Measurements from ENCODE around the gene TNKS1BP1.
"Not testable (repeated sequence)": the region's sequence is repeated elsewhere in the genome, so short reads cannot be mapped to it uniquely, and the experiment has no call there.

The TNKS1BP1 gene

GRCh38 chr11:57341250-57341808, 16.6 kb upstream of the TNKS1BP1 start:
- no peak overlapping the region for H3K4me3 Mint-ChIP-seq
- H3K4me1 Mint-ChIP-seq = peaks cover 12% of the 10 kb centered on the region
- H3K9me3 Mint-ChIP-seq = no peaks in the 10 kb centered on the region
- no peaks in the 10 kb centered on the region for H3K36me3 Mint-ChIP-seq
- ATAC-seq (no peak), DNase-seq (ENCODE audit: low spot score in 2 of 2) (no peak)
- no peak overlapping the region for H3K27ac Mint-ChIP-seq

GRCh38 chr11:57340039-57340615, 15.4 kb upstream of the TNKS1BP1 start:
- Mint-ChIP-seq H3K4me3 (no peak overlapping the region), H3K4me1 (peaks cover 12% of the 10 kb centered on the region), H3K27ac (no peak overlapping the region), H3K36me3 (peaks cover 7% of the 10 kb centered on the region), H3K9me3 (no peaks in the 10 kb centered on the region)
- DNase-seq (ENCODE audit: low spot score in 2 of 2) = no peak
- ATAC-seq = no peak

GRCh38 chr11:57339328-57339727, 14.6 kb upstream of the TNKS1BP1 start:
- peaks cover 12% of the 10 kb centered on the region for H3K36me3 Mint-ChIP-seq
- no peak overlapping the region for H3K27ac Mint-ChIP-seq
- DNase-seq (ENCODE audit: low spot score in 2 of 2) (no peak), ATAC-seq (no peak)
- no peaks in the 10 kb centered on the region for H3K9me3 Mint-ChIP-seq
- H3K4me1 Mint-ChIP-seq = peaks cover 20% of the 10 kb centered on the region
- H3K4me3 Mint-ChIP-seq = no peak overlapping the region

- ATAC-seq (no peak), DNase-seq (ENCODE audit: low spot score in 2 of 2) (no peak)
- Mint-ChIP-seq H3K4me3 (no peak within 1 kb of the TSS), H3K27ac (peak within 1 kb of the TSS; percentile 99), H3K36me3 (peaks cover 24% of the 10 kb centered on the region), H3K4me1 (peaks cover 32% of the 10 kb centered on the region), H3K9me3 (no peaks in the 10 kb centered on the region)
Observed at GRCh38 chr11:57338142-57338541, 13.4 kb upstream of the TNKS1BP1 start, which contains the start of gene P2RX3. Gene P2RX3, plus strand, starts transcription at chr11:57338352. Its CDS starts 199 bp downstream, at chr11:57338551.

DNA sequence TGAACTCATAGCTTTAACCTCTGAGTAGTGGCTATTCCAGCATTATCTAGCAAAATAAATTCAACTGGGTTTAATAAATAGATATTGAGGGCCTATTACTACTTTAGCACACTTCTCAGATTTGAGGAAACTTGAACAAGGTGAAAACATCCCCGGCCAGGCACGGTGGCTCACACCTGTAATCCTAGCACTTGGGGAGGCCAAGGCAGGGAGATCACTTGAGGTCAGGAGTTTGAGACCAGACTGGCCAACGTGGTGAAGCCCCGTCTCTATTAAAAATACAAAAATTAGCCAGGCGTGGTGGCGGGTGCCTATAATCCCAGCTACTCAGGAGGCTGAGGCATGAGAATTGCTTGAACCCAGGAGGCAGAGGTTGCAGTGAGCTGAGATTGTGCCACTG, 12.1 kb upstream of the TNKS1BP1 start:
- H3K36me3 Mint-ChIP-seq = peaks cover 37% of the 10 kb centered on the region
- not testable (repeated sequence) for ATAC-seq; H3K9me3 Mint-ChIP-seq; DNase-seq (ENCODE audit: low spot score in 2 of 2)
- H3K4me3 Mint-ChIP-seq = peak overlapping the region; percentile 91
- peak overlapping the region; percentile 99 for H3K27ac Mint-ChIP-seq
- peaks cover 35% of the 10 kb centered on the region for H3K4me1 Mint-ChIP-seq

DNA sequence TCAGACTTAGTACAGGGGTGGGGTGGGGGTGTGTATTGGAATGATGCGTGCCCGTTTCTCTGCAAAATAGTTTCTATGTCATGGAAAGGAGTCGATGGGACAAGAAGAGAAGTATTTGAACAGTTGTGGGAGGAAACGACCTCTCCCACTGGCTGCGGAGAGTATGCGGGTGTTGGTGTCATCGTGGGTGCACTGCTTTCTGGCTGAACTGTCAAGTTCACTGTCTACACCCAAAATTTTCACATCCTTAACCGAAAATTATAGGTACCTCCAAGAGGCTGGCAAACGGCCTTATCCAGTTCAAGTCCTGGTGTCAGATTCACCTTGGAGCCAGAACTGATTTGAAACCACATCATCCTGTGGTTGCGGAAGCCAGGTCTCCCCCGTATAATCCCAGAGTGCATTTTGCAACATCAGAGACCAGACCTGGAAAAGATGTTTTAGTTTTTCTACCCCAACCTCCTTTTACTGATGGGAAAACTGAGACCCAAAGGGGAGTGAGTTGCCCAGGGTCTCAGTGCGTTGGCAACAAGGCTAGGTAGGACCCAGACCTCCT, 11.4 kb upstream of the TNKS1BP1 start:
- Mint-ChIP-seq H3K4me3 (peak overlapping the region; percentile 91), H3K4me1 (peaks cover 37% of the 10 kb centered on the region), H3K9me3 (no peaks in the 10 kb centered on the region), H3K36me3 (peaks cover 44% of the 10 kb centered on the region), H3K27ac (peak overlapping the region; percentile 99)
- ATAC-seq (peak; percentile 24), DNase-seq (ENCODE audit: low spot score in 2 of 2) (no peak)

DNA sequence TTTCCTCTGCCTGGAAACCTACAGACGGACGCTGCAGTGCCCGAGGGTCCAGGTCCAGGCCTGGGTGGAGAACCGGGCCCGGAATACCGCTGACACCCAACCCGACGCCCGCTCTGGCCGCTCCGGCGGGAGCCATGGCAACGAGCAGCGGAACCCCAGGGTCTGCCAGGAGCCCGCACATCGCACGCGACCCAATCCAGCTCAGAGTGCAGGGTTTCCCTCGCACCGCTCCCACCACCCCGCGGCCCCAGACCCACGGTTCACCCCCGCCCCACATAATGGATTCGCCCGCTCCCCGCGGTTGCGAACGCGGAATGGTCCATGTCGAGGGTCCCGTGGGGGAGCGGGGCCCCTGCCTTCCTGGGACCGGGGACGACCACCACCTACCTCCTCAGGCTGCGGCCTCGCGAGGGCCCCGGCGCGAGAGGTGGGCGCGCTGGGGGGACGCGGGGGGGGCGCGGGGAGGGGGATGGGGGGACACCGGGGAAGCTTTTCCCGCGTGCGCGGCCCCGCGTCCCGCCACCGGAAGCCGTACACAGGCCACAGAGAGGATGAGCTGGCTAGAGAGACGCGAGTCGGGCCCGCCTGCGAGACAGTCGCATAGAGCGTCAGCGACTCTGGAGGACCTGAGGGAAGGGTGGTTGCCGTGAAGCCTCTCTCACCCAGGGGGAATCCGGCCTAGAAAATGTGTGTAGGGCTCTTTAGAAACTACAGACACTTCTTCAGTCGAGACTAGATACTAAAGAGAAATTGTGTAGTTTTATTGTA, 10.8 kb upstream of the TNKS1BP1 start, which contains the start of gene SSRP1:
Gene SSRP1 (minus strand): TSS at position 550 of the 768 bp plus-strand sequence. CDS start 771 bp downstream, outside the sequence.
- ATAC-seq = peak; percentile 98
- peak within 1 kb of the TSS; percentile 91 for H3K4me3 Mint-ChIP-seq
- peaks cover 50% of the 10 kb centered on the region for H3K36me3 Mint-ChIP-seq
- H3K4me1 Mint-ChIP-seq = peaks cover 44% of the 10 kb centered on the region
- peak; percentile 69 to 88 for DNase-seq (ENCODE audit: low spot score in 2 of 2)
- no peaks in the 10 kb centered on the region for H3K9me3 Mint-ChIP-seq
- H3K27ac Mint-ChIP-seq = peak within 1 kb of the TSS; percentile 99

GRCh38 chr11:57335023-57335342, 10.2 kb upstream of the TNKS1BP1 start:
- Mint-ChIP-seq H3K36me3 (peaks cover 56% of the 10 kb centered on the region), H3K4me1 (peaks cover 49% of the 10 kb centered on the region), H3K4me3 (peak overlapping the region; percentile 91), H3K9me3 (no peaks in the 10 kb centered on the region), H3K27ac (peak overlapping the region; percentile 99)
- DNase-seq (ENCODE audit: low spot score in 2 of 2) (no peak), ATAC-seq (no peak)

DNA sequence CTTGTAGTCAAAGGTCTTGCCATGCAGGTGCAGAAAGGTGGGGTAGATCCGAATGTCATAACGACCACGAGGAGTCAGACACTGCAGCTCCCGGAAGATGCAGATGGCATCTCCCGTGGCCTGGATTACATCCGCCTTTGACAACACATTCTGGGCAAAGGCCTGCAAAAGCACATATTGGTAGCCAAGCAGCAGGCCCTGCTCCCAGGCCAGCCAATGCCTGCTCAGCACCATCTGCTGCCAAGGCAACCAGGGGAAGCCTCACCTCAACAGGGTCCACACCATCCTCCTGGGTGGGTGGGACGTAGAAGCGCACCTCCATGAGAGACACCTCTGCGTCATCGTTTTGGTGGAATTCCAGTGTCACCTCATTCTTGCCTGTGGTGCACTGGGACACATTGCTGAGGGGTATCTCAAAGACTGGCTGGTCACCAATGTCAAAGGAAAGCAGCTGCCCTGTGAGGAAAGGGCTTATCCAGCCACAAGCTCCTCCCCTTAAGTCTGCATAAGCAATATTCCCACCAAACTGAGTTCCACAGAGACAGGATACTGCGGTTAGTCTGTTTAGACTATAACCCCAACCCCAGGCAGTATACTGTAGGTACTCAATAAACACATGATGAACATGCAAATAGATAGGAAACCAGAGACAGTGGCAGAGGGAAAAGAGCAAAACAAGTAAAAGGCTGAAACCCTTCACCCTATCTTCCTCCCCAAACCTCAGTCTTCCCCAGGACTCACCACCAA, 8.1 kb upstream of the TNKS1BP1 start:
- Mint-ChIP-seq H3K4me1 (peaks cover 56% of the 10 kb centered on the region), H3K36me3 (peaks cover 77% of the 10 kb centered on the region), H3K27ac (peak overlapping the region; percentile 99), H3K9me3 (no peaks in the 10 kb centered on the region), H3K4me3 (no peak overlapping the region)
- DNase-seq (ENCODE audit: low spot score in 2 of 2) (no peak), ATAC-seq (no peak)

DNA sequence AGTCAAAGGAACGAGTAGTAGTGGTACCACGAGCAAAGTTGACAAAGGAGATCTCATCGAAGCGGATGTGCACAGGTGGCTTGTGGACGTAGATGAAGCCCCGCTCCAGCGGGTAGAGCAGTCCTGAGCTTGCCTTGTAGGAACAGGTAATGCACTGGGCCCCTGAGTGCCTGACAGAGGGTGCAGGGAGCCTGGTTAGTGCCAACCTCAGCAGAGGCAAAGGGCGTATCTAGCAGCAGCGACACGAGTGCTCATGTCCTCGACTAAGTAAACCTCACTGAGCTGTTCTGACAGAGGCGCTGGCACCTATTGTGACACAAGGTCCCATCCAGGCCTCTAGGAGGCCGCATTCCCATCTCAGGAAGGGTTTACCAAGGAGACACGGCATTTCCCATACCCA, 7.0 kb upstream of the TNKS1BP1 start:
- Mint-ChIP-seq H3K36me3 (peaks cover 88% of the 10 kb centered on the region), H3K9me3 (no peaks in the 10 kb centered on the region), H3K4me1 (peaks cover 66% of the 10 kb centered on the region), H3K4me3 (no peak overlapping the region), H3K27ac (peak overlapping the region; percentile 89)
- DNase-seq (ENCODE audit: low spot score in 2 of 2) = no peak
- ATAC-seq = no peak

GRCh38 chr11:57330029-57330428, 5.3 kb upstream of the TNKS1BP1 start:
- no peak for DNase-seq (ENCODE audit: low spot score in 2 of 2)
- ATAC-seq = peak; percentile 64
- H3K9me3 Mint-ChIP-seq = no peaks in the 10 kb centered on the region
- H3K36me3 Mint-ChIP-seq = peaks cover 98% of the 10 kb centered on the region
- peaks cover 70% of the 10 kb centered on the region for H3K4me1 Mint-ChIP-seq
- H3K27ac Mint-ChIP-seq = peak overlapping the region; percentile 89
- peak overlapping the region; percentile 13 for H3K4me3 Mint-ChIP-seq

- ATAC-seq (no peak), DNase-seq (ENCODE audit: low spot score in 2 of 2) (no peak)
- H3K4me3 Mint-ChIP-seq = no peak overlapping the region
- H3K9me3 Mint-ChIP-seq = no peaks in the 10 kb centered on the region
- peaks cover 80% of the 10 kb centered on the region for H3K36me3 Mint-ChIP-seq
- peaks cover 62% of the 10 kb centered on the region for H3K4me1 Mint-ChIP-seq
- H3K27ac Mint-ChIP-seq = no peak overlapping the region
Observed at GRCh38 chr11:57327721-57328120, 3.0 kb upstream of the TNKS1BP1 start.

DNA sequence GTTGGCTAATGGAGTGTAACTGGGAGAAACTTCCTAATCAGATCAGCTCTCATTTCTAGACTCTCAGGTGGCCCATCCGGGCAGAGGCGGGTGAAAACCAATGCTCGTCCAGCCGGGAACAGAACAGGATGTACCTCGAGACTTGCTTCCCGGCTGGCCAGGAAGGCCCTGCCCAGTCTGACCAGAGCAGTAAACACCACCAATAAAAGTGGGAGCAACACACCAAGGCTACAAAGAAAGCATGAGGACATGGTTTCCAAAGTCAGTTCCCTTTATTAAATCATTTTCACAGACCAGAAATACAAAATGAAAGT, 940 bp upstream of the TNKS1BP1 start:
- Mint-ChIP-seq H3K27ac (peak overlapping the region; percentile 93), H3K9me3 (no peaks in the 10 kb centered on the region), H3K36me3 (peaks cover 60% of the 10 kb centered on the region), H3K4me3 (peak overlapping the region; percentile 78), H3K4me1 (peaks cover 67% of the 10 kb centered on the region)
- DNase-seq (ENCODE audit: low spot score in 2 of 2) = no peak
- no peak for ATAC-seq

DNA sequence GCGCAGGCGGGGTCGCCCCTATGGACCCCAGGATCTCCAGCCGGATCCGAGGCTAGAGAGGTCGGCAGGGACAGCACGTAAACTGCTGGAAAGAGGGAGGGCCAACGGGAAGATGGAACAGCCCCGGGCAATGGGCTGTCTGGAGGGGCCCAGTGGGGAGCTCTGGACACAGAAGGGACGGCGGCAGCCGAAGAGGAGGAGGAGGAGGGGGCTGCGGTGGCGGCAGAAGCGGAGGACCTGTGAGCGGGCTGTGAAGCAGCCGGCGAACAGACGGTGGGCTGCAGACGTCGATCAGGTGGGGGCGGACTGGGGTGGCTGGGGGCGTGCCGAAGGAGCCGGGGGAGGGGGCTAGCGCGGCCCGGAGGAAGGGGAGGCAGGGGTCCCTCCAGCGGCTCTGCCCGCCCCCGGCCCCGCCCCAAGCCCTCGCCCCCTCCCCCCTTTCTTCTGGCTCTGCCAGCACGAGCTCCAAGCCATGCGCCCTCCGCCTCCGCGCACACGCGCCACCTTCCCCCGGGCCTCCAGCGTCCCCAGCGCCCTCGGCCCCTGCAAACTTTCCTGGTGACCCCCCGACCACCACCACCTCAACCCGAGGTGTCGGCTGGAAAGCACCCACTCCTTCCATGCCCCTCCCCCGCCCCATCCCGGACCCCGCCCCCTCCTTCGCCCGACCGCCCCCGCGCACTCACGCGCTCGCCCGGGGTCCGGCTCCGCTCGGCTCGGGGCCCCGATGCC, 432 bp downstream of the TNKS1BP1 start:
- Mint-ChIP-seq H3K4me1 (peaks cover 53% of the 10 kb centered on the region), H3K4me3 (peak overlapping the region; percentile 78)

DNA sequence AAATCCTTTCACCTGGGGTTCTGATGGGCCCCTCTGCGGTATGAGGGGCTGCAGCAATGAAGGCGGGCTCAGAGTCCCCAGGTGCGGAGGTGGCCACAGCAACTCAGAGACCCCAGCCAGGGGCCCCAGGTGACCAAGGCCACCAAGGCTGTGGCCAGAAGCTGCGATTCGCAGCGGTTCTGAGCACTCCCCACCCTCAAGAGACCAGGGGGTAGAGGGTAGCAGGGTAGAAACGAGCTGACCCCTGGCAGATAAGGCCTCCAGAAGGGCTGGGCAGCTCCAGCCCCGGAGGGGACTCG, 948 bp downstream of the TNKS1BP1 start:
- peak overlapping the region; percentile 93 for H3K27ac Mint-ChIP-seq
- H3K4me1 Mint-ChIP-seq = peaks cover 53% of the 10 kb centered on the region
- H3K4me3 Mint-ChIP-seq = peak overlapping the region; percentile 78
- ATAC-seq (no peak), DNase-seq (ENCODE audit: low spot score in 2 of 2) (no peak)
- H3K36me3 Mint-ChIP-seq = peaks cover 41% of the 10 kb centered on the region
- no peaks in the 10 kb centered on the region for H3K9me3 Mint-ChIP-seq

More for the DNA sequence above, 432 bp downstream of the TNKS1BP1 start:
- H3K9me3 Mint-ChIP-seq = no peaks in the 10 kb centered on the region
- H3K27ac Mint-ChIP-seq = peak overlapping the region; percentile 93
- peaks cover 46% of the 10 kb centered on the region for H3K36me3 Mint-ChIP-seq
- ATAC-seq (peak; percentile 7), DNase-seq (ENCODE audit: low spot score in 2 of 2) (no peak)
